LHCN-M2 (cell line): ENCODE results near the gene SLC12A1. TPM values are rescaled to one million over a fixed set of nuclear protein-coding genes. Genes with fewer than 3 reads are reported as not detected.
A peak's percentile ranks its signal among the peaks of the same experiment; 100 is the strongest.

Source experiments
- DNase-seq: peaks from one replicate; pipeline ENCODE4 v3.0.0-alpha.2; 2012; ENCODE audit warnings: low read depth
- total RNA-seq: library from RNA; depleted of rRNA; stranded (reverse); fragments of >200 nt; gene quantifications from 2 replicates; pipeline ENCODE4 v1.2.3, GENCODE V29; 2014; rRNA removed

The SLC12A1 gene
- total RNA-seq, 1 experiment from 2014 or later: not detected

DNA sequence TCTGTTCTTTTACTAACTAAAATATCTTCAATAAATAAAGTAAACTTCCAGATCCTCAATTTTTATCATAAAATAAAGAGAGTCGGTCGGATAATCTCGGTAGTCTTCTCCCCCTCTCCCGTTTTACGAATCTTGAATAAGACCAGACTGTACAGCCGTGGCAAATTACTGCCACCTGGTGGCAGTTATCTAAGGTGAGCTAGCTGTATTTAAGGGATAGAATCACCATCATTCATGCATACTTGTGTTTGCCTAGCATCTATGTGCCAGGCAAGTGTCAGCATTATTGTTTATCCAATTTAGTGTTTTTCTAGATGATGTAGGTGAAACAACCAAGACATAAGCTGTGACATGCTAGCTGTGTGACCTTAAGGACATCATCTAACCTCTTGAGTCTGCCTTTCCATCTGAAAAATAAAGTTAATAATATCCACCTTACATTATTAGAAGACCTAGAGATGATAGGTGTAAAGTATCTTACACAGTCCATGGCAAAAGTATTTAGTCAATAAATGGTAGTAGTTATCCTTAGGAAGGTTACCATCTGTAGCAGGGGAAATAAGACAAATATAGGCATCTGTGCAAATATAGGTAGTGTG lies 146.5 kb downstream of the SLC12A1 start:
- DNase-seq: peak; percentile 67

Other genes starting within 250 kb of the SLC12A1 start
- not detected in 2 replicates for gene SLC24A5, start 85.3 kb upstream of the SLC12A1 start, total RNA-seq
- gene MYEF2, start 28.0 kb upstream of the SLC12A1 start, total RNA-seq: 8.0 and 9.9 TPM in 2 replicates
- gene CTXN2, start 14.6 kb upstream of the SLC12A1 start, total RNA-seq: not detected in 2 replicates
- gene DUT, start 125.1 kb downstream of the SLC12A1 start, total RNA-seq: 78.2 and 98.3 TPM in 2 replicates